ENCODE measurements around the gene MB. TPM values are rescaled to one million over a fixed set of nuclear protein-coding genes. Genes with fewer than 3 reads are reported as not detected.
A peak's percentile ranks its signal among the peaks of the same experiment; 100 is the strongest.

MB gene
- total and polyA plus RNA-seq, 4 donors: 0.13 to 0.25 TPM; not detected in 2

DNA sequence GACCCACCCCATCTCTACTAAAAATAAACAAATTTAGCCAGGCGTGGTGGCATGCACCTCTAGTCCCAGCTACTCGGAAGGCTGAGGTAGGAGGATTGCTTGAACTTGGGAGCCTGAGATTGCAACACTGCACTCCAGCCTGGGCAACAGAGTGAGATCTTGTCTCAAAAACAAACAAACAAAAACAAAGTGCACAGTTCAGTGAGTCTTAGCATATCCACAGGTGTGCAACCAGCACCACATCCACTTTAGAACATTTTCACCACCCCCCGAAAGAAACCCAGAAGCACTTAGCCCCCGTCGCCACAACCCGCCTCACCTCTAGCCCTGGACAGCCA, 27.4 kb downstream of the MB start:
- no peaks in the 10 kb centered on the region for H3K9me3 ChIP-seq (ENCODE audit: control insufficient read depth in 4 of 4, low read length in 3 of 4)
- no peak overlapping the region for H3K27ac ChIP-seq (ENCODE audit: low read depth in 1 of 2, low read length in 2 of 2)

DNA sequence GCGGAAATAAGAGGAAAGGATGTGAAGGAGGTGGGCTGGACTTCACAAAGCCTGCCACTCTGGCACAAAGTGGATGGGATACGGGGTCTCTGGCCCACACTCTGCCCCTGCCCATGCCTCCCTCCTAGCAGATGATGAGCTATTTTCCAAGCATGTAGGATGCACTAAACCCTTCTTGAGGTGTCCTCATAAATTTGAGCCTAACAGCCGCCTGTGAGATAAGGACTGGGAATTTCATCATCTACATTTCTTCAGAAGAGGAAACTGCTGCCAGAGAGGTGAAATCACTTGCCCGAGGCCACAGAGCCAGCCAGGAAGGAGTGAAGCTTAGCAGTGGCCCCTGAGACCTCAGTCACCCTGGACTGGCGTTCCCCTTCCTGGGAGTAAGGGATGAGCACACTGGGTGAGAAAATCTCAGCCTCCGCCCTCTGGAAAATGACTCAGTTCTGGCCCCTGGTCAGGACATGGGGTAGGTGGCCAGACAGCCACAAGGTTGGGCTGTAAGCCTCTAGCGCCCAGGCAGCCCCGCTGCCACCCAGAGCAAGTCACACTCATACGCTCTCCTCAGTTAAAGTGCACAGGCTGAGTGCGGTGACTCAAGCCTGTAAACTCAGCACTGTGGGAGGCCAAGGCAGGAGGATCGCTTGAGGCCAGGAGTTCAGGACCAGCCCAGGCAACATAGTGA, 27.9 kb downstream of the MB start:
- no peak for TF ChIP-seq FOXA1 (IDR thresholded peaks at IDR 0.05)
- no peak for TF ChIP-seq MAX (IDR thresholded peaks at IDR 0.05)
- TF ChIP-seq SP1 (IDR thresholded peaks at IDR 0.05): no peak
- no peak for TF ChIP-seq RXRA (IDR thresholded peaks at IDR 0.05)
- TF ChIP-seq, protein P1, sequence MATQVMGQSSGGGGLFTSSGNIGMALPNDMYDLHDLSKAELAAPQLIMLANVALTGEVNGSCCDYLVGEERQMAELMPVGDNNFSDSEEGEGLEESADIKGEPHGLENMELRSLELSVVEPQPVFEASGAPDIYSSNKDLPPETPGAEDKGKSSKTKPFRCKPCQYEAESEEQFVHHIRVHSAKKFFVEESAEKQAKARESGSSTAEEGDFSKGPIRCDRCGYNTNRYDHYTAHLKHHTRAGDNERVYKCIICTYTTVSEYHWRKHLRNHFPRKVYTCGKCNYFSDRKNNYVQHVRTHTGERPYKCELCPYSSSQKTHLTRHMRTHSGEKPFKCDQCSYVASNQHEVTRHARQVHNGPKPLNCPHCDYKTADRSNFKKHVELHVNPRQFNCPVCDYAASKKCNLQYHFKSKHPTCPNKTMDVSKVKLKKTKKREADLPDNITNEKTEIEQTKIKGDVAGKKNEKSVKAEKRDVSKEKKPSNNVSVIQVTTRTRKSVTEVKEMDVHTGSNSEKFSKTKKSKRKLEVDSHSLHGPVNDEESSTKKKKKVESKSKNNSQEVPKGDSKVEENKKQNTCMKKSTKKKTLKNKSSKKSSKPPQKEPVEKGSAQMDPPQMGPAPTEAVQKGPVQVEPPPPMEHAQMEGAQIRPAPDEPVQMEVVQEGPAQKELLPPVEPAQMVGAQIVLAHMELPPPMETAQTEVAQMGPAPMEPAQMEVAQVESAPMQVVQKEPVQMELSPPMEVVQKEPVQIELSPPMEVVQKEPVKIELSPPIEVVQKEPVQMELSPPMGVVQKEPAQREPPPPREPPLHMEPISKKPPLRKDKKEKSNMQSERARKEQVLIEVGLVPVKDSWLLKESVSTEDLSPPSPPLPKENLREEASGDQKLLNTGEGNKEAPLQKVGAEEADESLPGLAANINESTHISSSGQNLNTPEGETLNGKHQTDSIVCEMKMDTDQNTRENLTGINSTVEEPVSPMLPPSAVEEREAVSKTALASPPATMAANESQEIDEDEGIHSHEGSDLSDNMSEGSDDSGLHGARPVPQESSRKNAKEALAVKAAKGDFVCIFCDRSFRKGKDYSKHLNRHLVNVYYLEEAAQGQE (IDR thresholded peaks at IDR 0.05): no peak
- TF ChIP-seq TAF1 (conservative IDR thresholded peaks at IDR 0.05): no peak
- no peak for TF ChIP-seq FOXA2 (IDR thresholded peaks at IDR 0.05)
- no peak for TF ChIP-seq CTCF (IDR thresholded peaks at IDR 0.05; ENCODE audit: low read depth, low read length, missing input control)
- no peak for TF ChIP-seq NR2F2 (IDR thresholded peaks at IDR 0.05)
- TF ChIP-seq, protein P2, sequence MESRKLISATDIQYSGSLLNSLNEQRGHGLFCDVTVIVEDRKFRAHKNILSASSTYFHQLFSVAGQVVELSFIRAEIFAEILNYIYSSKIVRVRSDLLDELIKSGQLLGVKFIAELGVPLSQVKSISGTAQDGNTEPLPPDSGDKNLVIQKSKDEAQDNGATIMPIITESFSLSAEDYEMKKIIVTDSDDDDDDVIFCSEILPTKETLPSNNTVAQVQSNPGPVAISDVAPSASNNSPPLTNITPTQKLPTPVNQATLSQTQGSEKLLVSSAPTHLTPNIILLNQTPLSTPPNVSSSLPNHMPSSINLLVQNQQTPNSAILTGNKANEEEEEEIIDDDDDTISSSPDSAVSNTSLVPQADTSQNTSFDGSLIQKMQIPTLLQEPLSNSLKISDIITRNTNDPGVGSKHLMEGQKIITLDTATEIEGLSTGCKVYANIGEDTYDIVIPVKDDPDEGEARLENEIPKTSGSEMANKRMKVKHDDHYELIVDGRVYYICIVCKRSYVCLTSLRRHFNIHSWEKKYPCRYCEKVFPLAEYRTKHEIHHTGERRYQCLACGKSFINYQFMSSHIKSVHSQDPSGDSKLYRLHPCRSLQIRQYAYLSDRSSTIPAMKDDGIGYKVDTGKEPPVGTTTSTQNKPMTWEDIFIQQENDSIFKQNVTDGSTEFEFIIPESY (IDR thresholded peaks at IDR 0.05): no peak
- Histone ChIP-seq H3K4me3 (ENCODE audit: low read depth in 1 of 3, low read length in 3 of 3) (no peak overlapping the region), H3K27ac (ENCODE audit: low read depth in 1 of 2, low read length in 2 of 2) (no peak overlapping the region), H3K36me3 (ENCODE audit: control insufficient read depth in 4 of 4, insufficient read depth in 3 of 4, low read depth in 1 of 4, low read length in 3 of 4) (no peaks in the 10 kb centered on the region), H3K27me3 (ENCODE audit: control insufficient read depth in 4 of 4, insufficient read depth in 4 of 4, low read length in 3 of 4) (no peaks in the 10 kb centered on the region), H3K9me3 (ENCODE audit: control insufficient read depth in 4 of 4, low read length in 3 of 4) (no peaks in the 10 kb centered on the region), H3K4me1 (ENCODE audit: control insufficient read depth in 4 of 4, insufficient read depth in 4 of 4, low read length in 3 of 4) (peaks cover 0 to 3% (median 0%) of the 10 kb centered on the region in 4 donors), H3K9ac (ENCODE audit: low read depth in 1 of 2, low read length in 2 of 2) (no peak overlapping the region)
- DNase-seq (ENCODE audit: low spot score): no peak
- 84% methylated on average over 11 of the region's 11 CpGs for WGBS

More for the DNA sequence above, 27.4 kb downstream of the MB start:
- peaks cover 0 to 3% (median 0%) of the 10 kb centered on the region in 4 donors for H3K4me1 ChIP-seq (ENCODE audit: control insufficient read depth in 4 of 4, insufficient read depth in 4 of 4, low read length in 3 of 4)
- H3K9ac ChIP-seq (ENCODE audit: low read depth in 1 of 2, low read length in 2 of 2): no peak overlapping the region
- TF ChIP-seq HNF4A (conservative IDR thresholded peaks at IDR 0.05) (peak in 1 of 2 donors; percentile 9), NR2F2 (IDR thresholded peaks at IDR 0.05) (no peak)
- no peak overlapping the region for H3K4me3 ChIP-seq (ENCODE audit: low read depth in 1 of 3, low read length in 3 of 3)
- H3K27me3 ChIP-seq (ENCODE audit: control insufficient read depth in 4 of 4, insufficient read depth in 4 of 4, low read length in 3 of 4): no peaks in the 10 kb centered on the region
- DNase-seq (ENCODE audit: low spot score): no peak
- no peaks in the 10 kb centered on the region for H3K36me3 ChIP-seq (ENCODE audit: control insufficient read depth in 4 of 4, insufficient read depth in 3 of 4, low read depth in 1 of 4, low read length in 3 of 4)
- 73% methylated on average over 6 of the region's 6 CpGs for WGBS

Data from liver (tissue), 9 donors.